Measurements from ENCODE around the gene HCRTR1. TPM values are rescaled to one million over a fixed set of nuclear protein-coding genes. Genes with fewer than 3 reads are reported as not detected.

Gene HCRTR1
- total RNA-seq, 2 donors from 2014 or later = 0.43 TPM; not detected in 1

GRCh38 chr1:31654474-31654776 is 36.9 kb downstream of the HCRTR1 start:
- no peak for DNase-seq (ENCODE audit: low spot score)
- Histone ChIP-seq H3K27me3 (no peaks in the 10 kb centered on the region), H3K36me3 (peaks cover 26% of the 10 kb centered on the region)

DNA sequence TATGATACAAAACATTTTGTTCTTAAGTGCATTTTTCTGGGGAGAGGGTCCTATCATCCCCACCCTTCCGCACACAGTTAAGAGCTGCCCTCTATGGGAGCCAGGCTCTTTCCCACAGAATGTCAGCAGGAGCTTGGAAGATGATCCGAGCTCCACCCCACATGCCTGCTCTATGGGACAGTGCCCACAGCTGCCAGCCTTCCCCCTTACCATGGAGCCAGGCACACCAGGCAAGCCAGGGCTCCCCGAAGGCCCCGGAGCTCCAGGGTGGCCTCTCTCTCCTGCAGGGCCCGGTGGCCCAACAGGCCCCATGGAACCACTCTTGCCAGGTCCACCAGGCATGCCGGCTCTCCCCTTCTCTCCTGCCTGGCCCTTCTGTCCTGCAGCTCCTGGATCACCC is 37.6 kb downstream of the HCRTR1 start:
- Histone ChIP-seq H3K4me3 (no peak overlapping the region), H3K36me3 (peaks cover 26% of the 10 kb centered on the region), H3K4me1 (peaks cover 0 to 14% of the 10 kb centered on the region in 2 donors), H3K27ac (no peak overlapping the region), H3K9me3 (no peaks in the 10 kb centered on the region), H3K27me3 (no peaks in the 10 kb centered on the region)
- TF ChIP-seq, protein P1, sequence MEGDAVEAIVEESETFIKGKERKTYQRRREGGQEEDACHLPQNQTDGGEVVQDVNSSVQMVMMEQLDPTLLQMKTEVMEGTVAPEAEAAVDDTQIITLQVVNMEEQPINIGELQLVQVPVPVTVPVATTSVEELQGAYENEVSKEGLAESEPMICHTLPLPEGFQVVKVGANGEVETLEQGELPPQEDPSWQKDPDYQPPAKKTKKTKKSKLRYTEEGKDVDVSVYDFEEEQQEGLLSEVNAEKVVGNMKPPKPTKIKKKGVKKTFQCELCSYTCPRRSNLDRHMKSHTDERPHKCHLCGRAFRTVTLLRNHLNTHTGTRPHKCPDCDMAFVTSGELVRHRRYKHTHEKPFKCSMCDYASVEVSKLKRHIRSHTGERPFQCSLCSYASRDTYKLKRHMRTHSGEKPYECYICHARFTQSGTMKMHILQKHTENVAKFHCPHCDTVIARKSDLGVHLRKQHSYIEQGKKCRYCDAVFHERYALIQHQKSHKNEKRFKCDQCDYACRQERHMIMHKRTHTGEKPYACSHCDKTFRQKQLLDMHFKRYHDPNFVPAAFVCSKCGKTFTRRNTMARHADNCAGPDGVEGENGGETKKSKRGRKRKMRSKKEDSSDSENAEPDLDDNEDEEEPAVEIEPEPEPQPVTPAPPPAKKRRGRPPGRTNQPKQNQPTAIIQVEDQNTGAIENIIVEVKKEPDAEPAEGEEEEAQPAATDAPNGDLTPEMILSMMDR (IDR thresholded peaks at IDR 0.05) = no peak
- no peak for DNase-seq (ENCODE audit: low spot score)

More at GRCh38 chr1:31654474-31654776, 36.9 kb downstream of the HCRTR1 start:
- no peak overlapping the region for H3K27ac ChIP-seq
- peaks cover 0 to 15% of the 10 kb centered on the region in 2 donors for H3K4me1 ChIP-seq
- TF ChIP-seq, protein P1 (IDR thresholded peaks at IDR 0.05) = no peak
- no peak overlapping the region for H3K4me3 ChIP-seq
- H3K9me3 ChIP-seq = no peaks in the 10 kb centered on the region

DNA sequence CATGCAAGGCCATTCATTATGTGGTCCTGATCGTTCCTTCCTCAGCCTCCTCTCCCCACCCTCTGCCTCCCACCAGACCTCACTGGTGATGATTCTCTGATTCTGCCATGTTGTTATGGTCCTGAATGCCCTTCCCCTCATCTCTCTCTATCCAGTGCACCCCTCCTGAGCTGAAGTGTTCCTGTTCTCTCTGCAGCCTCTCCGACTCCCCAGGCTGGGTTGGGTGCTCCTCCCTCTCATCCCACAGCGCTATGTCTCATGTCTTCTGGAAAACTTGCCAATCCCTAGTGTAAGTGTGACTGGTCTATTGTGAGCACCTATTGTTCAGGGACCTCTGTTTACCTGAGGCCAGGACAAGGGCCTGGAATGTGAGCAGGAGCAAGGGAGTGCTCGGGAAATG is 38.3 kb downstream of the HCRTR1 start:
- H3K9me3 ChIP-seq = no peaks in the 10 kb centered on the region
- peaks cover 0 to 8% of the 10 kb centered on the region in 2 donors for H3K4me1 ChIP-seq
- H3K4me3 ChIP-seq = no peak overlapping the region
- no peaks in the 10 kb centered on the region for H3K27me3 ChIP-seq
- DNase-seq (ENCODE audit: low spot score) = no peak
- H3K36me3 ChIP-seq = peaks cover 26% of the 10 kb centered on the region
- H3K27ac ChIP-seq = no peak overlapping the region
- TF ChIP-seq, protein P1 (IDR thresholded peaks at IDR 0.05) = no peak

DNA sequence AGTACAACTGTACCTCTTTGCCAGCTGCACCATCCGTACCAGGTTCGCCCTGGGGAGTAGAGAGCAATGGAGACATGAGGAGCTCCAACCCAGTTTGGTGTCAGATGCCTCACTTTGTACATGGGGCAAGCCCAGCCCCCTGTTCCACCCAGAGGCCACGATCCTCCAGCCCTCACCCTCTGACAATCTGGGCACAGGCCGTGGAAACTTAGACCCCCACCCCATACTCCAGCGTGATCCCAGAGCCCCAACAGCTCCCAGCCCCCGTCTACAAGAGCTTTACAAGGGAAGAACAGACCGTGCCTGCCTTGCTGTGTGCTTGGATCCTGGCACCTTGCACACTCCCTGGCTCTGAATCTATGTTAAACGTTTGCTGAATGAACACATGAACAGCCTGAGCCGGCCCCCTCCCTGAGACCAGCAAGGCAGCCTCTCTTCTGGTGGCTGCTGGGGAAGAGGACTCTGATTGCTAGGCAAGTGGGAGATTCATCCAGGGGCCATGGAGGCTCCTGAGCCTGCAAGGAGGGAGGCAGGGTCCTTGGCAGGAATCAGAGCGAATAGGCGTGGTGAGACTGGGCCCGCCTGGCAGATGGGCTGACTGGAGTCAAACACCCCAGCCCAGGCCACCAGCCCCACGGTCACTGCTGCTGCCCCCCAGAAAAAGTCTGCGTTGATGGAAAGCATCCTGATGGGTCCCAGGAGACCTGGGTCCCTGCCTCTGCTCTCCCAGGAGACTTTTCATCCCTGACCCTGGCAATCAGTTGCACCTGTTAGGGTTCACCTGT is 39.7 kb downstream of the HCRTR1 start:
- DNase-seq (ENCODE audit: low spot score) = no peak
- TF ChIP-seq, protein P1 (IDR thresholded peaks at IDR 0.05) = no peak
- Histone ChIP-seq H3K9me3 (no peaks in the 10 kb centered on the region), H3K4me1 (no peaks in the 10 kb centered on the region), H3K27ac (no peak overlapping the region), H3K27me3 (no peaks in the 10 kb centered on the region), H3K4me3 (no peak overlapping the region), H3K36me3 (peaks cover 26% of the 10 kb centered on the region)

- Histone ChIP-seq H3K36me3 (peaks cover 24% of the 10 kb centered on the region), H3K27me3 (no peaks in the 10 kb centered on the region), H3K4me1 (no peaks in the 10 kb centered on the region), H3K27ac (no peak overlapping the region), H3K4me3 (no peak overlapping the region), H3K9me3 (no peaks in the 10 kb centered on the region)
- TF ChIP-seq, protein P1 (IDR thresholded peaks at IDR 0.05) = no peak
- no peak for DNase-seq (ENCODE audit: low spot score)
Measured at GRCh38 chr1:31657972-31658510, 40.6 kb downstream of the HCRTR1 start.
